HG03571 (cell line): ENCODE data around the gene SPTA1.

Source experiments
- ATAC-seq: cut with Tn5 transposase; IDR thresholded peaks from one replicate; pipeline ENCODE4 v1.9.1; 2021; ENCODE audit not compliant: unreplicated experiment

SPTA1 gene

GRCh38 chr1:158687037-158687436 is 522 bp upstream of the SPTA1 start:
- no peak for ATAC-seq

- ATAC-seq, result no peak
Measured at GRCh38 chr1:158685085-158685484, 1.4 kb downstream of the SPTA1 start.

DNA sequence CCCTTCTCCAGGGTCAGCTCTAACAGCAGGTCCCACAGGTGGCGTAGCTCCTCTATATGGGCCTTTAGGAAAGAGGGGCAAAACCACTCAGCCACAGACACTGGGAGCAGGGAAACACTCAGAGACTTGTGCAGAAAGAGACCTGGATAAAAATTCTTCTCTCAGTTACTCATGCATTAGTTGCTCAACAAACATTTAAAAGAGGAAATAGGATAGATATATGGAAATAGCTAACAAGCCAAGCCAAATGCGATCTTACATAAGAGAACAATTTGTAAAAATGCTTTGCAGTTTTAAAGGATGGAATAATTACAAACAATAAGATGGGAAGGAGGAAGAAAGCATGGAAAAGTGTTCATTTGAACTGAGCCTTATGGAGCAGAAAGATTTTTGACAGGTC is 4.9 kb downstream of the SPTA1 start:
- no peak for ATAC-seq

DNA sequence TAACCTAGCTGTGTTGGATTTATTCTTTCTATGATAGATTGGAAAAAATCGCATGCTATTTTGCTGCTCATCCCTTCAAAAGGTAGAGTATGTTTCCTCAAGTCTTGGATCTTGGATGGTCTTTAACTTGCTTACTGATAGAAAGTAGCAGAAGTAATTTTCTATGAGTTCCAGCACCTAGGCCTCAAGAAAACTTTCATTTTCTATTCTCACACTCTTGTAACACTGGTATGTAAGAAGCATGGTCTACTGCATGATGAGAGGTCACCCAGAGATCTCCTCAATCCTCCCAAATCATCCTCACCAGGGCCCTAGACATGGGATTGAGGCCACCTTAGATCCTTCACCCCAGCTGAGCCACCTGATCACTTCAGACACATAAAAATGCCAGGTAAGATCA is 7.2 kb downstream of the SPTA1 start:
- ATAC-seq, result no peak

DNA sequence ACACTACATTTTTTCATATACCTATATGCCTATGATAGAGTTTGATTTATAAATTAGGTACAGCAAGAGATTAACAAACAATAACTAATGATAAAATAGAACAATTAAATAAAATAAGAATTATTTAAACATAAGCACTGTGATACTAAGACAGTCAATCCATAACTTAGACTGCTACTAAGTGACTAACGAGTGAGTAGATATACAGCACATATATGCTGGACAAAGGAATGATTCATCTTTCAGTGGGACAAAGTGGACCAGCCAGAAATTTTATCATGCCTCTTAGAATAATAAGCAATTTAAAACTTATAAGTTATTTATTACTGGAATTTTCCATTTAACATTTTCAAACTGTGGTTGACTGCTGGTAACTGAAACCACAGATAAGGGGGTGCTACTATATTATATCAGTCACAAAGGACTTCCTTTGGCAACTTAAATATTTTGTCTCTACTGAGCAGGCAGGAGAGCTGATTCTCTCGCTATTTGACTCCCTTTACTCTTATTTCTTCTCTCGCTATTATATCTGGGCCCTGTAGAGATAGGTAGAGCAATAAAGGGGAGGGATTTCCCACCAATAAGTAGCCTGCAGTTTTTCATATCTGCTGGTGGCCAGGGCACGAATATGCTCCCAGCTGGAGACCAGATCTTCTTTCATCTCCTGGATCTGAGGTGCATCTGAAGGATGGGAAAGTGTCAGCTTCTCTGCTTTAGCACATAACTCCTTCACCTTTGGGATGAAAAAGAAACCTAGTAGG is 10.8 kb downstream of the SPTA1 start:
- ATAC-seq, result no peak

DNA sequence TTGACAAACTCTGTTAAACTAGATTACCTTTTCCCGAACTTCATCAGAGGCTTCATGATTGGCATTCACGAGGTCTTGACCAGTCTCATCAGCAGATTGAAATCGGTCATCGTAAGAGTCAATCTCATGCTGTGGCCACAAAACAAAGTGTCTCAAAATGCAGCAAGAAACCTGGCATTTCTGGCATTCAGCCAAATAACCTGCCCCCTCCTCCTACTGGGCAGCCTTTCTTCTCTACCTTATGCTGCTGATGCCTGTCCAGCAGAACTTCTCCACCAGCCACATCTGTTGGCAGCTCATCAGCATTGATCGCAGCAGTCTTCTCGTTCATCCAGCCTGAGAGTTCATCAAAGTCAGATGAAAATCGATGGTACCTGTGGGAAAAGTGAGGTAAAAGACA is 12.2 kb downstream of the SPTA1 start:
- ATAC-seq, result no peak

- ATAC-seq, result no peak
Measured at GRCh38 chr1:158666037-158666436, 20.5 kb downstream of the SPTA1 start.

- no peak for ATAC-seq
Measured at GRCh38 chr1:158654571-158654970, 31.9 kb downstream of the SPTA1 start.

DNA sequence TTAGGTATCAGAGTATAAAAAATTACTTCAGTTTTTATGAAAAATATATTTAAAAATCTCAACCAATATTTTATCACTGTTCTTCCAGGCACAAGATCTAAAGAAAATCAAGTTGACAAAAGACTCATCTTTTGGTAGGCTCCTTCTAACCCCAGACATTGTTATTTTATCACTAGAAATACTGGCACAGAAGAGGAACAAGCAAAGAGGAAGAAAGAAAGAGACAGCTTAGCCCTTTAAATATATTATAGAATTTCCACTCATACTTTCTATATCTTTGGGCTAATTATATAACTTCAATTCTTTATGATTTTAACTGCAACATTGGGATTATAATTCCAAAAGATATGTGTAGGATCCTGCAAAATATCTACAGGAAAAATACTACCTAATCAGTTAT is 32.4 kb downstream of the SPTA1 start:
- ATAC-seq, result no peak

DNA sequence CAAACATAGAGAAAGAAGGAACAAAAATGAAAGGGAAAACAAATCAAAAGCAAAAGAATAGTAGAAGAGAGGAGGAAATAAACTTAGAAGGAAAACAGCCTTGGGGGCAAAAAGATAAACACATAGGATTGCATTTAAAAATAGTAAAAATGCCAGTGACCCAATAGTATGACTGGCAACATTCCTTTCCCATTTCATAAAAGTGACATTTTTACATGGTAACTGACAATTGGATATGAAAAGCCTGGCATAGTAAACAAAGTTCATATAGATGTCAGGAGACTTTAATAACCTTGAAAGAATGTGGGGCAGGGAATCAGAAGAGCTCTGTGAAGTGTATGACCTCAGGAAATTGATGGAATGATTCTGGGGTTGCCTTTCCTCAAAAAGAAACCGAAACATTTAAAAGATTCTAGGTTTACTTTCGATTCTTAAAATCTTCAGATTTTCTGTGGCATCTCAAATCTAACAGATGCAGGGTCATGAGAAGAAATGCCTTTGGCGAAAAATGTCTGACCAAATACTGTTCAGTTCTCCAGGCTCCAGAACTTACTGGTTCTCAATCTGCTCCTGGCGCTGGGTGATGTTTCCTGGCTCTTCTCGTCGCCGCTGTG is 33.7 kb downstream of the SPTA1 start:
- no peak for ATAC-seq

GRCh38 chr1:158649052-158649451 is 37.5 kb downstream of the SPTA1 start:
- ATAC-seq, result no peak

DNA sequence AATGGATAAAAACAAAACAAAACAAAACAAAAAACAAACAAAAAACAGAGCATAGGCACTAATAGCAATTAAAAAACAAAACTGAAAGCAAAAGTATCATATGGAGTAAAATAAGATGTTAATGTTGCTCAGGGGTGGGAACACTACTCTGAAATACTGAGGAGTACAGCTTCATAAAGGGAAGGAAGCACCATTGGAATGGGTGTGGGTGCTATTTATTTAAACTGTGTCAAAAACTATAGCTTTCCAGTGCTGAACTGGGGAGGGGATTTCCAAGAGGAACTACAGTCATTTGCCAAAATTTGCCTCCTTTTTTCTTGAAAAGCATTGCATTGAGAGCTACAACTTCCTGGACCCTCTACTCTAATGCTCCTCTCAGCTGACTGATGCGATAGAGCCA is 40.0 kb downstream of the SPTA1 start:
- no peak for ATAC-seq

GRCh38 chr1:158644449-158644848 is 42.1 kb downstream of the SPTA1 start:
- no peak for ATAC-seq

- no peak for ATAC-seq
Measured at GRCh38 chr1:158638904-158639303, 47.6 kb downstream of the SPTA1 start.

DNA sequence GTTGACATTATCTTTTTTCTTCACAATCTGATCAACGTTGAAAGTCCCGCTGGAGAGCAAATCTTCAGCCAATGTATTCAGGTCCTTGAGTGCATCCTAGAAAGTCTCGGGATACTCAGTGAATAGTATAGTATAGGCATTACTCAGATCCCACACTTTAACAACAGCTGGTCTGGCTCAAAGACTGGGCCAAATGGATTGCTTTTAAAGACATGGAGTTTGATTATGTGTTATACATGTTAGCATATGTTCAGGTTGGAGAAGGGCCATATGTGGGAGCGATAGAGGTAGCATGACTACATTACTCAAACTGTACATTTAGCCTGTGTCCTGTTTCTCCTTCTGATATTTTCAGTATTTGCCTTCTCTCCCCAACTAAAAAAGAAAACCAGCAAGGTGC is 48.4 kb downstream of the SPTA1 start:
- no peak for ATAC-seq

GRCh38 chr1:158613764-158614163 is 72.8 kb downstream of the SPTA1 start:
- ATAC-seq, result no peak

DNA sequence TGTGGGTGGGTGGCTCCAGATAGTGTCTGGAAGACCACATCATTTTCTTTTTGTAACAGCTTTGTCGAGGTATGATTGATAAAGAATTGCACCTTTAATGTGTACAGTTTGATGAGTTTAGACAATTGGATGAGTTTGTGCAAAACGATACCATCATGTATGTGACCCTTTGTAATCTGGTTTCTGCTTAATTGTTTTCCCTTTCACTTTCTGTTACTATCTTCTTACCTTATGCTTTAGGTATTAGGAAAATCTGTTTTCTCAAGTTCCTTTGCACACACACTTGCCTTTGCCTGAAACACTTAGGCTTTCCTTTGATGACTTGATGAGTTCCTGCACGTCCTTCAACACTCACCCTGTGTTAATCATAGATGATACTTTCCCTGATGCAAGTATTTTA is 74.6 kb downstream of the SPTA1 start:
- ATAC-seq, result no peak

GRCh38 chr1:158607296-158607695 is 79.2 kb downstream of the SPTA1 start:
- ATAC-seq, result no peak

DNA sequence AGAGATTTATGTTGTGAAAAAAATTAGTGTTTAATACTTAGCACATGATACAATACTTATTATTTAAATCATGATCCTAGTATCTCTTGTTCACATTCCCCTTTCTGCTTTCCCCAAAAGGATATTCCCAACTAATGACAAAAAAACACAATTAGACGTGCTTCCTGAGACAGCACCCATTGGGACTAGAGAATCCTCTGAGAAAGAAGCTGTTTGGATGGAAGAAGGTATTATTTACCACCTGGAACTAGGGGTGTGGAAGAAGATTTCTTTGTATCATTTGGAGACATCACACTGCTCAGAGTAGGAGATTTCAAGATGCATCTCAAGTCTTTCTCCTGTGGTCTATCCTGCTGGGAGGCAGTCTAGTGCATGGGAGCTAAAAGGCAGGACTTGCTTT is 81.5 kb downstream of the SPTA1 start, which contains the start of gene OR10Z1:
Gene OR10Z1 (plus strand): TSS at position 301 of the 400 bp plus-strand sequence. CDS start 1,171 bp downstream, outside the sequence.
- no peak for ATAC-seq

DNA sequence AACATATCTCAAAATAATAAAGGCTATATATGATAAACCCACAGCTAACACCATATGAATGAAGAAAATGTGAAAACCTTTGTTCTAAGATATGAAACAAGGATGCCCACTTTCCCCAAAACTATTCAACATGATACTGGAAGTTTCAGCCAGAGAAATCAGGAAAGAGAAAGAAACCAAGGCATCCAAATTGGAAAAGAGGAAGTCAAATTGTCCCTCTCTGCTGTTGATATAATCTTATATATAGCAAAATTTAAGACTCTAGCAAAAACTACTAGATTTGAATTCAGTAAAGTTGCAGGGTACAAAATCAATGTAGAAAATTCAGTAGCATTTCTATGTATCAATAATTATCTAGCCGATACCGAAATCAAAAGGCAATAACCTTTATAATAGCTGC is 85.8 kb downstream of the SPTA1 start:
- no peak for ATAC-seq

- no peak for ATAC-seq
Measured at GRCh38 chr1:158586942-158587341, 99.6 kb downstream of the SPTA1 start.

DNA sequence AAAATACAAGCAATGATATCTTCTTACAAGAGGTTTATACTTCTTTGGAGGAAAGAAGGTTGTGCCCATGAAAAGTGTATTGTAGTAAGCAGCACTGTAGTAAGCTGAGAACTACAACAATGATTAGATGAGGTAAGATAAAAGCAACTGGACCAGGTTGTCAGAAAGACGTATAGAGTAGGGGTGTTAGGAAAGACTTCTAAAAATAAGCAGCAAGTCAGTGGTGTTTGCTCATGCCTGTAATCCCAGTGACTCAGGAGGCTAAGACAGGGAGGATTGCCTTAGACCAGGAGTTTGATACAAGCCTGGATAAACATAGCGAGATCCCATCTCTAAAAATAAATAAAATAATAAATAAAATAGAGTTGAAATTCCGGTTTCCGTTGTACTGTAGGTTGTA is 102.6 kb downstream of the SPTA1 start:
- no peak for ATAC-seq

- ATAC-seq, result no peak
Measured at GRCh38 chr1:158579733-158580132, 106.8 kb downstream of the SPTA1 start, which contains the start of gene OR10X1. OR10X1 (minus strand) TSS chr1:158579899; CDS start chr1:158579899, 0 bp downstream.
